Stimulated activated CD8-positive, alpha-beta memory T cell treated with anti-CD3 and anti-CD28 coated beads, Interleukin-15, amount 100 ng/mL, for 48 hours (primary cell): ENCODE data around the gene CDC42EP1.
"Not testable (repeated sequence)": the region's sequence is repeated elsewhere in the genome, so short reads cannot be mapped to it uniquely, and the experiment has no call there.

Experiments
- DNase-seq, 2 donors: peaks; one replicate each; pipeline ENCODE4 v3.0.0-alpha.2; 2020; ENCODE audit warnings: low read depth in 2 of 2

CDC42EP1 gene

DNA sequence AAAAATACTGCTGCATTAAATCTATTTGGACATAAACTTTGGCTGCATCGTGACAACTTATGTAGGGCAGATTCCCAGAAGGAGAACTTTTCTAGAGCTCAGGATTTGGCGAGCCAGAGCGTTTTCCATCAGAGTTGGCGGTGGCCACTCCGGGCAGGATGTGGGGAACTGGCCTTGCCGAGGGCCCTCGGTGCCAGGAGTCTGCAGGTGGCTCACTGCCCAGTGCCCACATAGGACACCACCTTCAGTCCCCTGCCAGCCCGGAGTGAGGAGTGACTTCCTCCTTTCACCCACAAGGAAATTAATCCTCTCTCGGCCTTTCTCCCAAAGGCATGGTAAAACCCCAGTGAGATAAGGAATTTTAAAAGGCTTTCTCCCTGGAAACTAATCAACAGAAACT, 21.2 kb downstream of the CDC42EP1 start:
- DNase-seq = no peak

DNA sequence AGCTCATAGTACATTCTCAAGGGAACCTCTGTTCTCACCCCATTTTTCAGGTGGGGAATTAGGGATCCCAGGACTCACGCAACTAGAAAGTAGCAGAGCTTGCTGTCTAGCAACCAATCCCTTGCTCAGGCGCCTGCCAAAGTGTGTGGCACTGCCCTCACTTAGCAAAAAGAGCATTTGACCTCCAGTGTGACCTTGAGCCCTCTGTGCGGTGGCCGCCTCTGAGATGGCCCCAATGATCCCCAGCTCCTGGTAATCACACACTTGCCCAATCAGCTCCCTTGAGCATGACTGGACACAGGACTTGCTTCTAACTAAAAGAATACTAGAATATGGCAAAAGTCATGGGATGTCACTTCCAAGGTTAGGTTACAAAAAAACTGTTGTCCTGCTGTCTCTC, 22.2 kb downstream of the CDC42EP1 start:
- DNase-seq = no peak

DNA sequence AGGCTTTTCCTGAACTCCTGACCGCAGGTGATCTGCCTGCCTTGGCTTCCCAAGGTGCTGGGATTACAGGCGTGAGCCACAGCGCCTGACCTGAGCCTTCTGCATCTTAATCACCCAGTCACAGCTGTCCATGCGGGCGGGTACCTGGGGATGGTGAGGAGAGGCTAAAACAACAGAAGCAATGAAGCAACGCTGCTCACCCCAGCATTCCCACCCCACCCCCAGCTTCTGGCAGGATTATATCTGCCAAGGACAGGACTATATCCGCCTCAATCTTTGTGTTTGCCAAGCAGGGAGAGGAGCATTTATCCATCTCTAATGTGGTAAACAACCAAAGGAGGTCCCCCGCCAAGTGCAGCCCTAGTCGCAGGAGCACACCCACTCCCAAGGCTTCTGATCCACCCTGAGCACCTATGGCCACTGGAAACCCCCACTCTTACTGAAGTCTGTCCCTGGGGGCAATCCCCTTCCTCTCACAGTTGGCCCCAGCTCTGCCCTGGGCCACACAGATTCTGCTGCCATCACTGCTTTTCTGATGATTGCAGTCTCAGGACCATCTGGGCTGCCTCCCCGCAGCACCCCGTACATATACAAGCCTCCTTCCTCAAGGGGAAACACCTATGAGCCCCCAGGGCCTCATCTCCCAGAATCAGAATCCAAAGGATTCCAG, 28.4 kb downstream of the CDC42EP1 start:
- DNase-seq = no peak

DNA sequence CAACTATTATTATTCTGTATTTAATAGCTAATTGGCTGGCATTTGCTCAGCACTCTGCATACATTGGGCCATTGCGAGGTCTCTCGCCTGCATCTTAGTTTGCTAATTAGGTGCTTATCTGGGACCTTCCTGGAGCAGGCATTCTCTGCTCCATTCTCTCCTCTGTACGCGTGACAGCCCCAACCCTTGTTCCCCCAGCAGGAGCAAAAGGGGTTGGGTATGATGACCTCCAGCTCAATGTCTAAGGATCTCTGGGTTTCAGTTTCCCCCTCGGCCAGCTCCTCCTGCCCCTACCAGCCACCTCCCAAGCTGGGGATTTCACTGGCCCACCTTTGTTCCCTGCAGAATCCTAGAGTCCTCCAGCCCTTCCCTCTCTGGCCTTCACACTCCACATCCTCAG, 29.4 kb downstream of the CDC42EP1 start:
- DNase-seq = no peak

DNA sequence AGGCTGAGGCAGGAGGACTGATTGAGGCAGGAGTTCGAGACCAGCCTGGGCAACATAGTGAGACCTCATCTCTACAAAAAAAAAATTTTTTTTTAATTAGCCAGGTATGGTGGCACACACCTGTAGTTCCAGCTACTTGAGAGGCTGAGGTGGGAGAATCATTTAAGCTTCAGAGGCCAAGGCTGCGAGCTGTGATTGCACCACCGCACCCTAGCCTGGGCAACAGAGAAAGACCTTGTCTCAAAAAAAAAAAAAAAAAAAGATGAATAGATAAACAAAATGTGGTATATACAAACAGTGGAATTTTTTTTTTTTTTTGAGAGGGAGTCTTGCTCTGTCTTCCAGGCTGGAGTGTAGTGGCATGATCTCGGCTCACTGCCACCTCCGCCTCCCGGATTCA, 30.8 kb downstream of the CDC42EP1 start:
- DNase-seq = not testable (repeated sequence)

DNA sequence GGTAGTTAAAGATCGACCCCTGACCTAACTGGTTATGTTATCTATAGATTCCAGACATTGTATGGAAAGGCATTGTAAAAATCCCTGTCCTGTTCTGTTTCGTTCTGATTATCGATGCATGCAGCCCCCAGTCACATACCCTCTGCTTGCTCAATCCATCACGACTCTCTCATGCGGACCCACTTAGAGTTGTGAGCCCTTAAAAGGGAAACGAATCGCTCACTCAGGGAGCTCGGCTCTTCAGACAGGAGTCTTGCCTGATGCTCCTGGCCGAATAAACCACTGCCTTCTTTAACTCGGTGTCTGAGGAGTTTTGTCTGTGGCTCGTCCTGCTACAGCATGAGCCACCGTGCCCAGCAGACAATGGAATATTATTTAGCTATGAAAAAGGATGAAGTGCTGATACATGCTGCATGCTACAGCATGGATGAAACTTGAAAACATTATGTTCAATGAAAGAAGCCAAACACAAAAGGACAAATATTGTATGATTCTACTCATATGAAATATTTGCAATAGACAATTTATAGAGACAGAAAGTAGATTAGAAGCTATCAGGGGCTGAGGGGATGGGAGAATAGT, 31.6 kb downstream of the CDC42EP1 start:
- DNase-seq = no peak

DNA sequence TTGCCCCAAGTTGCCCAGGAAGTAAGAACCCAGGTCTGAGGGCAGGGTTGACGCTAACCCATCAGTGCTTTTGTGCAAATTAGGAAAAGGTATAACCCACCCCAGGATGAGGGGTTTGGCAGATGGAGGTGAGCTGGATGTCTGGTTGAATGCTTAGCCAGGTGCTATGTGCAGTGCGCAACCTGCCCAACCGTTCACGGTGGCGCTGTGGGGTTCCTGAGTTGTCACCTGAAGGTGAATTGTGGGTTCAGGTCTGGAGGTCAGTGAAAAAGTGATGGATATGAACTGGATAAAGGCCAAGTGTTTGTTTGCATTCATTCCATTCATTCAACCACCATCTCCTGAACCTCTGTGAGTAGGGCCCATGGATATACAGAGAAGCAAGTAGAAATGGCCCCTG, 34.0 kb downstream of the CDC42EP1 start:
- no peak for DNase-seq

DNA sequence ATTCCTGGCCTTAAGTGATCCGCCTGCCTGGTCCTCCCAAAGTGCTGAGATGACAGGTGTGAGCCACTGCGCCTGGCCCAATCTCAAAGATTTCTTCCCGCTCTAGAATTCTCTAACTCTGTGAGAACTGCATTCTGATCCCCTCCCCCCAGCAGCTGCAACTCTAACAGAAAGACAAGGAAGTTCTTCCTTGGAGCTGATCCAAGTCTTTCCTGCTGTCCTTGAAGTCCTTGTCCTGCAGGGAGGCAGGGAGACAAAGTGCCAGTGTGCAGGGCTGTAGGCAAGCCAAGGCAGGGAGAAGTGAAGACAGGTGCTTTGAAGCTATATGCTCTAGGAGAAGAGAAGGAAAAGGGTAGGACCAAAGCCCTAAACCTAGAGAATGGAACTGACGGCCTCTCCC, 38.9 kb downstream of the CDC42EP1 start:
- no peak for DNase-seq

DNA sequence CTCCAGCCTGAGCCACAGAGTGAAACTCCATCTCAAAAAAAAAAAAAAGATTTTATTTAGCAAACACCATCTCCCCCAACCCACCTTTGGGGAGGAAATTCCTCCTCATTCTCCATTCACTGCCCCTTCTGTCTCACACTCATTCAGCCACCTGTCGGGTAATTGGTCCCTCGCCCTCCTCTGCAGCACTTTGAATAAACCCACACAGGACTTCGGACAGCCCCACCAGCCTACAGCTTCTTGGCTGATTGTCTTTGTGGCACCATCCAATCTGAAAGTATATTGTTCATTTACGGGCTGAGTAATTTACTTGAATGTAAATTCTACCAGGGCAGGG, 40.9 kb downstream of the CDC42EP1 start:
- DNase-seq = no peak

DNA sequence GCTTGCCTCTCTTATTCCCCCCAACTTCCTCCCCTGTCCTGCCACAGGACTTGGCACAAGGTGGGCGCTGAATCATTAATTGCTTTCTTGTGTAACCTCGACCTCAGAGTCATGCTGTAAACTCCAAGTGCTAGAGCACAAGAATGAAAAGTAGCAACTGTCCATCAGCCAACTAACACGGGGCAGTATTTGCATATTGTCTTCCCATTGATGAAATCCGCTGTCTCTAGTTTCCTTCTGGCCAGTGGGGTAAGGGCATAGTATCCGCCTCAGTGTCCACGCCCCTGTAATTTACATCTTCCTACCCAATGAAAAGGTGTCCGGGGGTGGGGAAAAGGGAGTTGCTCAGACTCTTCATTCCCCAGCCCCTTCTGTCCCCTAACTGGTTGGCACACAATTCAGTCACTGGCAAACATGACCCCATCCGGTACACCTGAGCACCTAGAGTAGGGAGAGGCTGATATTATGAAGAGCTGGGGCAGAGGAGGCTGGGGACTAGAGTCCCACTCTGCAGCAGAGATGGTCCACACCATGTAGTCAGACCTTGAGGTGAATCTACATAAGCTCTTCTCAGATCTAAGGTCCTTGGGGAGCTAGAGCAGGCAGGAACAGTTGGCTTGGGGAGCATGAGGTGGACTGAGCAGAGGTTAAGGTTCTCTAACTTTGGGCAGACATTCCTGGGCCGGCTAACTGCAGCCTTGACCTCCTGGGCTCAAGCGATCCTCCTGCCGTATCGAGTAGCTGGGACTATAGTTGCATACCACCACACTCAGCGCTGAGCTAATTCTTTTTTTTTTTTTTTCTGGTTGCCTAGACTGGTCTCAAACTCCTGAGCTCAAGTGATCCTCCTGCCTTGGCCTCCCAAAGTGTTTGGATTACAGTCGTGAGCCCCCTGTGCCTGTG, 41.5 kb downstream of the CDC42EP1 start:
- DNase-seq = no peak

DNA sequence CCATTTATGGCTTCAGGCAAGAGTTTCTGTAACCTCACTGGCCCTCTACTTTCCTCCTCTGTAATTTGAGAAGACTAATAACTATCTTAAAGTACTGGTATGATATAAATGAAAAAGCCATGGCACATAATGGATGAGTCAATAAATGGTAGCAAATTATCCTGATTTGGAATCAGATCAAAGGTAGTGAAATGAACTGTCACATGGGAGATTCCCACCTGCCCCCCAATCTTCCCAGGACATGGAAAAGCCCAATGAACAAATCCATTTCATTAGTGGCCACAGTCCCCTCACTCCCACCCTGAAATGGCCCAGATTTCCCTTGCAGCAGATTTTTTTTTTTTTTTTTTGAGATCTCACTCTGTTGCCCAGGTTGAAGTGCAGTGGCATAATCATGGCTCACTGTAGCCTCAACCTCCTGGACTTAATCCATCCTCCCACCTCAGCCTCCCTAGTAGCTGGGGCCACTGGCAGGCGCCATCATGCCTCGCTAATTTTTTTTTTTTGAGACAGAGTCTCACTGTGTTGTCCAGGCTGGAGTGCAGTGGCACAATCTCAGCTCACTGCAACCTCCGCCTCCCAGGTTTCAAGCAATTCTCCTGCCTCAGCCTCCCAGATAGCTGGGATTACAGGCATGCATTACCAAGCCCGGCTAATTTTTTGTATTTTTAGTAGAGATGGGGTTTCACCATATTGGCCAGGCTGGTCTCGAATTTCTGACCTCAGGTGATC, 42.4 kb downstream of the CDC42EP1 start:
- not testable (repeated sequence) for DNase-seq

DNA sequence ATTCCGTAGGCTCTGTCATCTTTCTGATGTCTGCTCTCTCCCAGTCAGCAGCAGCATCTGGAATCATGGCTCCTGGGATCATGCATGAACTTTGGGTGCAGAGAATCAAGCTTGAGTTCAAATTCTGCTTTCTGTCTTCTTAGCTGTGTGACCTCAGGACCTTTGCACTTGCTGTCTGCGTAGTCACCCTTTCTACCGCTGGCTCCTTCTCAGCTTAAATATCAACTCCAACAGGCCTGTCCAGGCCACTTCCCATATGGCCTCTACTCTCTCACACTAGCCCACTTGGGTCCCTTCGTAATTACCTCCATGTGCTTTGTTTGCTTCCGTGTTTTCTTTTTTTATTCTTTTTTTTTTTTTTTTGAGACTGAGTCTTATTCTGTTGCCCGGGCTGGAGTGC, 43.8 kb downstream of the CDC42EP1 start:
- DNase-seq = no peak

DNA sequence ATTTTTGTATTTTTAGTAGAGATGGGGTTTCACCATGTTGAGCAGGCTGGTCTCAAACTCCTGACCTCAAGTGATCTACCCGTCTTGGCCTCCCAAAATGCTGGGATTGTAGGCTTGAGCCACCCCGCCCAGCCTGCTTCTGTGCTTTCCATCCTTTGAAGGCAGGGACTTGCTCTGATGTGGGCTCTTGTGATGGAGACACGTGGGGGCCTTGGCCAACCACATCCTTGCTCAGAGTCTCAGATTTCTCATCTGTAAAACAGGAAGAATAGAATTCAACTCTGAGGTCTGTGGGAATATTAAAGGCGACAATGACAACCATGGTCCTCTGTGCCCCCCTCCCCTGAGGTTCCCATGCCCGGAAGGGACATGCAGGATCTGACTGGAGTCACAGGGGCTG, 44.6 kb downstream of the CDC42EP1 start:
- DNase-seq = no peak

DNA sequence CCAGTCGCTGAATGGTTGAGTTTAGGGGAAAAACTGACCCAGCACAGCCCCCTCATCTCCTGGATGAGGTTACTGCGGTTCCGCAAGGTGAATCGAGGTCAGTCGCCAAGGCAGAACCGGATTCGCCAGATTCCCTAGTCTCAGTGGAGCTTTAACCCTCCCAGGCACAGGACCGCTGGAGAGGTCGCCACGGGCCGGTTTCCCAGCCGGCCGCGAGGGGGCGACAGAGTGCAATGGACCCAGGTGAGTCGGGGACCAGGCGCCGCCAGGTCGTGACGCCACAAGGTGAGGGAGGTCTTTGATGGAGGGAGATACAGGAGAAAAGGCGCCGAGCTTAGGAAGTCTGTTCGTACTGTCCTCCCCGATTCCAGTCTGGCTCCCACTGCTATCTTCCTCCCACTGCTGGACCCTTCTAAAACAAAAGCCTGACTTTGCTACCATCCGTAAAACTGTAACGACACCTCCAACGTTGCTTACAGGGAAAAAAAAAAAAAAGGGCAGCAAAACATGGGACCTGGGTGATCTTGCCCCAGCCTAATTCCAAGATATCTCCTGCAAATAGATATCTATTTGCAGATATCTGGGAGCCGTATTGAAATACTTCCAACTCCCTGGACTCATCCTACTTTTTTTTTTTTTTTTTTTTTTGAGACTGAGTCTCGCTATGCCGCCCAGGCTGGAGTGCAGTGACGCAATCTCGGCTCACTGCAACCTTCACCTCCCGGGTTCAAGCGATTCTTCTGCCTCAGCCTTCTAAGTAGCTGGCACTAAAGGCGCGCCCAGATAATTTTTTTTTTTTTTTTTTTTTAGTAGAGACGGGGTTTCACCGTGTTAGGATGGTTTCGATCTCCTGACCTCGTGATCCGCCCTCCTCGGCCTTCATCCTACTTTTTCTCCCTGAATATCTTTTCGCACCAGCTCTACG, 47.0 kb downstream of the CDC42EP1 start:
- peak; percentile 81 to 82 for DNase-seq

DNA sequence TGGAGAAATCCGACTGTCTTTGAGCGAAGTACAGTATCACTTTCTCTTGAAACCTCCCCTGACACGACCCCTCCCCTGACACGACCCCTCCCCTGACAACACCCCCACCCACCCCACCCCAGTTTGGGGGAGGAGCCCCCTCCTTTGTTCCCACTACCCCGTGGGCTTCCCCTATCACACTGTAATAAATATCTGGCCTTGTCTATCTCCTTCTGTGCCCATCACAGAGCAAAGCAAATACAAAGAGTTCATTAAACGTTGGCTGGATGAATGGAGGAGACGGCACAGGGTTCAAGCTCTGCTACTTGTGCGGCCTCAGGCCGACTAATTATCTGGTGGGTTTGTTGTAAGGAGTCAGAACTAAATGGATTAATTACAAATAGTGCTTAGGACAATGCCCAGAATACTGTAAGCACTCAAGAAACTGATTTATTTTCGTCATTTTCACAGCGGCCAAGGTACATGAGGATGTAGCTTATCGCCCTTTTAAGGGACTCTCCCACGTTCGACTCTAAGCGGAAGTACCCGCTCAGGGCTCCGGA, 47.7 kb downstream of the CDC42EP1 start:
- DNase-seq = no peak

DNA sequence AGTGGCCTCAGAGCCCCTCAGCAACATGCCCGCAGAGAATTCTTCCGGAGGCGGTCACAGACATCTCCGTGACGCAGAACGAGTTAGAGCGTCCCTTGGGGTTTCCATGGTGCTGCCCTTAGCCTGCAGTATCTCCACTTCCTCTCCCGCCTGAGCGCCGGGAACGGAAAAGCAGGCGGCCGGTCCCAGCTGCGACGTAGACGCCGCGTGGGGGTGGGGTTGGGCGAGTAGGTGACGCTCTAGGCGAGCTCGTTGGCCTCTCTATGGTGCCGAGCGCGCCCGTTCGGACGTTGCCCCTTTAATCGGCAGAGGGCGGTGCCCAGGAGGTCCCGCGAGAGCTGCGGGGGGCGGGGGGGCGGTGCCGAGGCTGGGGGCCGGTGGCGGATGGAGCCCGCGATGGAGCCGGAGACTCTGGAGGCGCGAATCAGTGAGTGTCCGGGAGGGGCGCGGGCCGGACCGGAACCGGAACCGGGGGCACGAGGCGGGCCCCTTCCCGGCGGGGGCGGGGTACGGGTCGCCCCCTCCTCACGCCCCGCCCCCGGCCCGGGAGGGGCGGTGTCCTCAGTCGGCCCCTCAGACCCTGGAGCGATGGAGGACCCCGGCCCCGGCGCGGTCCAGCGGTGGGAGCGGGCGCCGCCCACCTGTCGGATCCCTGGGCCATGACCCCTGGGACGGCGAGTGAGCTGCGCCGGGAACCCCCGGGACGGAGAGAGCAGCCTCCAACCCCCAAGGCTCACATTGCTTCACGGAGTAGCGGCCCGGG, 48.4 kb downstream of the CDC42EP1 start, which contains the start of gene GGA1:
Gene GGA1, plus strand, starts transcription at position 358 of the 763 bp plus-strand sequence. Its CDS starts 27 bp downstream, at position 385.
- DNase-seq = peak; percentile 94

DNA sequence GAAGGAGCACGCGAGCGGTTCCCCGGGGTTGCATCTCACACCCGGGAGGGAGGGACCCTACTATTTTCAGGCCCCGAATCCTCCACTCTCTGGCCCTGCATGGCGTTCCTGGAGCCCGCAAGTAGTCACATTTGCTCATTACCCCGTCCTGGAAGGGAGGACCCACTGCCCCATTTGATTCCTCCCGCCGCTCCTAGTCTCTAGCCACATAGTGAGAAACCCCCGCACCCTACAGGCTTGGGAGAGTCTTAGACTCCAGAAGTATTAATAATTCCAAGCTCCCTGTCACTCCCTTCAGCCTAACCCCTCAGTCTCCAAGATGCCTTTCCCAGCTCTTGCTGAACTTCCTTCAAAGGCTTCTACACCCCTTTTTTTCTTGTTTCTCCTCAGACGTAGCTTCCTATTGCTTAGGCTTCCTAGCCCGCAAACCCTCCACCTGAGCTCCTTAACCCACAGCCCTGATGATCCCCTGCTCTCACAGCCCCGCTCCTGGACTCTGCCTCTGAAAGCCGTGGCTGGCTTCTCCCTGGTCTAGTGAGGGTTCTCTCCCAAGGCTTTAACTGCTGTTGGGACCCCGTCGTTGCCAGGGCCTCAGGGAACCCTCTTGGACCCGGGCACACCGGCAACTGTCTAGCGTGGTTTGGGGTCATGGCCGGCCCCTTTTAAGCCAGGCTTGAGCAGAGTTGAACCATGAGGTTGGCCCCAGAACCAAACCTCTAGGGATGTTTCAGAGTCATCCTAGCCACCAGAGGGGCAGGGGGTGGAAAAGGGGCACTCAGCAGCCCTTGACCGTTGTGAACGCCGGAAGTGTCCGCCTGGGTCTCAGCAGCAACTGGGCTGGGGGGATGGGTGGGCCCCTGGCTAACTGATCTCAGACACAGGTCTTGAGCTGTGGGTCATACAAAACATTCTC, 49.2 kb downstream of the CDC42EP1 start:
- DNase-seq = no peak

DNA sequence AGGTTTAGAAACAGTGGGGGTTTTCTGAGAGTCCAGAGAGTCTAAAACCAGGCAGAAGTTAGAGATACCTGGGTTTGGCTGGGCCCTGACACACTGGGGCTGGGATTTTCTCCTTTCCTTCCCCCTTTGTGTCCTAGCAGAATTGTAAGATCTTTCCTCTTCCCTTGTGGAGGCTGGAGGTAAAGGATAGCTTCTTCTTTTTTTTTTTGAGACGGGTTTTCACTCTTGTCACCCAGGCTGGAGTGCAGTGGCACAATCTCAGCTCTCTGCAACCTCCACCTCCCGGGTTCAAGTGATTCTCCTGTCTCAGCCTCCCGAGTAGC, 49.8 kb downstream of the CDC42EP1 start:
- DNase-seq = not testable (repeated sequence)

DNA sequence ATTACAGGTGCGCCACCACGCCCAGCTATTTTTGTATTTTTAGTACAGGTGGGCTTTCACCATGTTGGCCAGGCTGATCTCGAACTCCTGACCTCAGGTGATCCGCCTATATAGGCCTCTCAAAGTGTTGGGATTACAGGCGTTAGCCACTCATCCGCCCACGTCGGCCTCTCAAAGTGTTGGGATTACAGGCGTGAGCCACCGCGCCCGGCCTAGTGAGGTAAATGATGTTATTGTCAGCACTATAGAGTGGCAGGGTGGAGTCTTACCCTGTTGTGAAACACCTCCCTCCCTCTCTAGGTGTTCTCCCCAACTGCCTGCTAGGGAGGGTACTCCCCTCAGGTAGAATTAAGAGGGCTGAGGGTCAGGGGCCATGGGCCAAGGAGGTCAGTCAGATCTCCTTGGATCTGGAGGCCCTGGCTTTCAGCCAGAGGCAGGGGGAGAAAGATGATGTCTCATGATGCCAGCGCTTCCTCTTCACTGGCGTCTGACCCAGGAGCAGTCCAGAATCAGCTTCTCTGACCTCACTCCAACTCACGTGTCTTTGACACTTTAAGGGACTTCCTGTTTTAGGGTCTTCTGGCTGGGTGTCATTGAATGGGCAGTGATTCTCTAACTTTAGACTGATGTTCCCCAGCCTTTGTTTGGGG, 50.3 kb downstream of the CDC42EP1 start:
- DNase-seq = no peak
